Measurements from ENCODE around the gene ENTPD6. TPM values are rescaled to one million over a fixed set of nuclear protein-coding genes. Genes with fewer than 3 reads are reported as not detected.
A peak's percentile ranks its signal among the peaks of the same experiment; 100 is the strongest.

ENTPD6 gene
- total RNA-seq, 1 donor from 2014 or later, result 57.8 TPM

- peaks cover 56% of the 10 kb centered on the region for H3K79me2 ChIP-seq (ENCODE audit: insufficient read depth, low read length)
- Mint-ChIP-seq H3K9me3 (ENCODE audit: unreplicated experiment) (peaks cover 2% of the 10 kb centered on the region), H3K4me1 (ENCODE audit: low read depth, unreplicated experiment) (peaks cover 23% of the 10 kb centered on the region), H3K4me3 (ENCODE audit: unreplicated experiment) (peak overlapping the region; percentile 97), H3K36me3 (ENCODE audit: low read depth, unreplicated experiment) (no peaks in the 10 kb centered on the region), H3K27me3 (ENCODE audit: low read depth, unreplicated experiment) (peaks cover 8% of the 10 kb centered on the region), H3K27ac (ENCODE audit: unreplicated experiment) (peak overlapping the region; percentile 89)
- peak overlapping the region; percentile 99 for H3K4me2 ChIP-seq (ENCODE audit: low read length)
- no peaks in the 10 kb centered on the region for H3K36me3 ChIP-seq (ENCODE audit: insufficient read depth, low read length)
- H3K4me3 ChIP-seq (ENCODE audit: insufficient read depth, low read depth, low read length), result peak overlapping the region; percentile 95
- no peaks in the 10 kb centered on the region for H3K9me3 ChIP-seq (ENCODE audit: insufficient read depth, low read depth, low read length)
- H4K20me1 ChIP-seq (ENCODE audit: insufficient read depth, low read length), result peaks cover 47% of the 10 kb centered on the region
- FAIRE-seq (no peak), DNase-seq (ENCODE audit: low read depth) (no peak)
- no peak for TF ChIP-seq EZH2 (IDR thresholded peaks at IDR 0.05; ENCODE audit: insufficient read depth, low read length)
- no peak for TF ChIP-seq CTCF (IDR thresholded peaks at IDR 0.05; ENCODE audit: insufficient read depth, low read depth, low read length)
- H2AFZ ChIP-seq (ENCODE audit: low read depth, low read length), result peak overlapping the region; percentile 93
- H3K27me3 ChIP-seq (ENCODE audit: insufficient read depth, low read length), result no peaks in the 10 kb centered on the region
- H3K4me1 ChIP-seq (ENCODE audit: insufficient read depth, low read length), result peaks cover 9% of the 10 kb centered on the region
- H3K27ac ChIP-seq (ENCODE audit: low read depth, low read length), result peak overlapping the region; percentile 75
- H3K9ac ChIP-seq (ENCODE audit: low read length), result peak overlapping the region; percentile 93
Measured at GRCh38 chr20:25195962-25196785, 662 bp downstream of the ENTPD6 start.

- Mint-ChIP-seq H3K27me3 (ENCODE audit: low read depth, unreplicated experiment) (peaks cover 4% of the 10 kb centered on the region), H3K36me3 (ENCODE audit: low read depth, unreplicated experiment) (no peaks in the 10 kb centered on the region), H3K4me1 (ENCODE audit: low read depth, unreplicated experiment) (peaks cover 23% of the 10 kb centered on the region), H3K9me3 (ENCODE audit: unreplicated experiment) (peaks cover 2% of the 10 kb centered on the region), H3K27ac (ENCODE audit: unreplicated experiment) (no peak overlapping the region), H3K4me3 (ENCODE audit: unreplicated experiment) (peak overlapping the region; percentile 97)
- Histone ChIP-seq H3K27me3 (ENCODE audit: insufficient read depth, low read length) (no peaks in the 10 kb centered on the region), H3K79me2 (ENCODE audit: insufficient read depth, low read length) (peaks cover 62% of the 10 kb centered on the region), H4K20me1 (ENCODE audit: insufficient read depth, low read length) (peaks cover 52% of the 10 kb centered on the region), H3K4me2 (ENCODE audit: low read length) (peak overlapping the region; percentile 99), H3K4me1 (ENCODE audit: insufficient read depth, low read length) (peaks cover 9% of the 10 kb centered on the region), H3K9ac (ENCODE audit: low read length) (peak overlapping the region; percentile 93), H3K9me3 (ENCODE audit: insufficient read depth, low read depth, low read length) (no peaks in the 10 kb centered on the region), H3K27ac (ENCODE audit: low read depth, low read length) (no peak overlapping the region), H3K36me3 (ENCODE audit: insufficient read depth, low read length) (no peaks in the 10 kb centered on the region), H2AFZ (ENCODE audit: low read depth, low read length) (peak overlapping the region; percentile 93), H3K4me3 (ENCODE audit: insufficient read depth, low read depth, low read length) (peak overlapping the region; percentile 95)
- FAIRE-seq, result no peak
- no peak for DNase-seq (ENCODE audit: low read depth)
- TF ChIP-seq CTCF (IDR thresholded peaks at IDR 0.05; ENCODE audit: insufficient read depth, low read depth, low read length), result no peak
- no peak for TF ChIP-seq EZH2 (IDR thresholded peaks at IDR 0.05; ENCODE audit: insufficient read depth, low read length)
Measured at GRCh38 chr20:25196786-25197120, 1.2 kb downstream of the ENTPD6 start.
